GM23248 (cell line): ENCODE results near the gene LINC00237.

ENCODE experiments used
- EZH2 ChIP-seq: fragments of 200-600 bp; sonication (generic); IDR thresholded peaks from 2 replicates; pipeline ENCODE4 v1.6.1; 2018; ENCODE audit warnings: antibody characterized with exemption, mild to moderate bottlenecking; ENCODE audit not compliant: insufficient read depth, poor library complexity, severe bottlenecking
- EZH2phosphoT487 ChIP-seq: fragments of 200-600 bp; sonication (generic); IDR thresholded peaks from 2 replicates; pipeline ENCODE4 v1.6.1; 2018; ENCODE audit warnings: antibody characterized with exemption, moderate library complexity, mild to moderate bottlenecking, low read depth; ENCODE audit not compliant: insufficient read depth

DNA sequence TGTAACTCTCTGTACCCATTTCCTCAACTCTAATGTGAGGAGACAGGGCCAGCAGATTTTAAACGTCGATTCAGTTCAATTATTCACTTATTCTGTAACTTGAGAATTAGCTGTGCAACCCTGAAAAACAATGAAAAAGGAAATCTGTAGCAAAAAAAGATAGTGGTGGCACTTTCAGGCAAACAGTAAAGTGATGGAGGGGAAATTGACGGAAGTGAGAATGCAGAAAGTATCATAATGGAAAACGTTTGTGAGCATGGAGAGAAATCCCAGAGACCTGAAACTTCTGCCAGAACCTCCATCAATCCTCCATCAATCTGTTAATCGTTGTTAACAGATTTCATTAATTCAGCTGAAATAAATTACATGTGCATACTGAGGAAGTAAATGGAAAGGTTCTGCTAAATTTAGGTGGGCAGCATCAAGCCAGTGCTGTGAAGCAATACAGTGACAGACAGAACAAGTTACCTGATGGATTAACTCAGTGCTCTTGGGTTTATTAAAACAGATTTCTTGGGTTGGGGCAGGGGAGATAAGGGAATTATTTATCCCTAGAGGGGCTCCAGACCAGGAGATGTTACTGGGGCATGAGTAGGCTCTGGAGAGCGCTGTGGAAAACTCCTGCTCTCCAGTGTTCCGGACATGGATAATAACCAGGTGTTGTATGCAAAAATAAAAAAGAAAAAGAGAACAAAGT, 37.2 kb upstream of the LINC00237 start:
- TF ChIP-seq EZH2: no peak
- no peak for TF ChIP-seq EZH2phosphoT487
